Skeletal muscle satellite cell (primary cell): Measurements from ENCODE around the gene PPIP5K2.
"Not testable (repeated sequence)": the region's sequence is repeated elsewhere in the genome, so short reads cannot be mapped to it uniquely, and the experiment has no call there.

Source experiments
- H3K27me3 ChIP-seq: 2 replicates; pipeline ENCODE4 v1.7.0; 2013; ENCODE audit warnings: low read length; ENCODE audit not compliant: control insufficient read depth, insufficient read depth
- H3K36me3 ChIP-seq: 2 replicates; pipeline ENCODE4 v1.7.0; 2013; ENCODE audit warnings: mild to moderate bottlenecking, control low read depth, low read length; ENCODE audit not compliant: insufficient read depth
- H3K4me1 ChIP-seq: 2 replicates; pipeline ENCODE4 v1.7.0; 2013; ENCODE audit warnings: low read length; ENCODE audit not compliant: control insufficient read depth, insufficient read depth
- H3K4me2 ChIP-seq: 2 replicates; pipeline ENCODE4 v1.7.0; 2013; ENCODE audit warnings: mild to moderate bottlenecking, low read length
- H3K4me3 ChIP-seq: 2 replicates; pipeline ENCODE4 v1.7.0; 2013; ENCODE audit warnings: low read length
- H3K9ac ChIP-seq: 2 replicates; pipeline ENCODE4 v1.7.0; 2013; ENCODE audit warnings: mild to moderate bottlenecking, low read depth, low read length, moderate library complexity
- H3K9me3 ChIP-seq: replicated peaks from 2 replicates; pipeline ENCODE4 v1.7.0; 2013; ENCODE audit warnings: mild to moderate bottlenecking, control low read depth, low read length

Gene PPIP5K2

GRCh38 chr5:103151156-103151555 lies 31.1 kb downstream of the PPIP5K2 start:
- Histone ChIP-seq H3K4me1 (no peaks in the 10 kb centered on the region), H3K4me3 (no peak overlapping the region), H3K4me2 (no peak overlapping the region), H3K9me3 (no peaks in the 10 kb centered on the region), H3K9ac (no peak overlapping the region), H3K36me3 (peaks cover 29% of the 10 kb centered on the region), H3K27me3 (no peaks in the 10 kb centered on the region)

- Histone ChIP-seq H3K4me1 (no peaks in the 10 kb centered on the region), H3K27me3 (no peaks in the 10 kb centered on the region), H3K4me3 (no peak overlapping the region), H3K36me3 (peaks cover 15% of the 10 kb centered on the region), H3K9ac (no peak overlapping the region), H3K9me3 (no peaks in the 10 kb centered on the region), H3K4me2 (no peak overlapping the region)
Observed at GRCh38 chr5:103166706-103167105, 46.6 kb downstream of the PPIP5K2 start.

GRCh38 chr5:103174147-103174546 lies 54.0 kb downstream of the PPIP5K2 start:
- Histone ChIP-seq H3K4me2 (no peak overlapping the region), H3K27me3 (no peaks in the 10 kb centered on the region), H3K4me1 (no peaks in the 10 kb centered on the region), H3K9ac (no peak overlapping the region), H3K36me3 (peaks cover 26% of the 10 kb centered on the region), H3K9me3 (no peaks in the 10 kb centered on the region), H3K4me3 (no peak overlapping the region)

GRCh38 chr5:103177543-103177942 lies 57.4 kb downstream of the PPIP5K2 start:
- H3K4me2 ChIP-seq = no peak overlapping the region
- H3K27me3 ChIP-seq = no peaks in the 10 kb centered on the region
- no peaks in the 10 kb centered on the region for H3K9me3 ChIP-seq
- no peak overlapping the region for H3K4me3 ChIP-seq
- no peaks in the 10 kb centered on the region for H3K4me1 ChIP-seq
- H3K36me3 ChIP-seq = peaks cover 38% of the 10 kb centered on the region
- no peak overlapping the region for H3K9ac ChIP-seq

GRCh38 chr5:103178167-103178566 lies 58.1 kb downstream of the PPIP5K2 start:
- no peak overlapping the region for H3K4me3 ChIP-seq
- H3K36me3 ChIP-seq = peaks cover 33% of the 10 kb centered on the region
- H3K9me3 ChIP-seq = no peaks in the 10 kb centered on the region
- no peak overlapping the region for H3K9ac ChIP-seq
- H3K4me1 ChIP-seq = no peaks in the 10 kb centered on the region
- H3K4me2 ChIP-seq = no peak overlapping the region
- no peaks in the 10 kb centered on the region for H3K27me3 ChIP-seq

GRCh38 chr5:103186152-103186551 lies 66.1 kb downstream of the PPIP5K2 start:
- H3K4me3 ChIP-seq = no peak overlapping the region
- H3K4me1 ChIP-seq = no peaks in the 10 kb centered on the region
- H3K27me3 ChIP-seq = no peaks in the 10 kb centered on the region
- H3K36me3 ChIP-seq = peaks cover 29% of the 10 kb centered on the region
- no peak overlapping the region for H3K9ac ChIP-seq
- H3K4me2 ChIP-seq = no peak overlapping the region
- no peaks in the 10 kb centered on the region for H3K9me3 ChIP-seq

- Histone ChIP-seq H3K9me3 (no peaks in the 10 kb centered on the region), H3K4me2 (no peak overlapping the region), H3K36me3 (peaks cover 33% of the 10 kb centered on the region), H3K27me3 (no peaks in the 10 kb centered on the region), H3K9ac (no peak overlapping the region), H3K4me1 (no peaks in the 10 kb centered on the region), H3K4me3 (no peak overlapping the region)
Observed at GRCh38 chr5:103188436-103188835, 68.3 kb downstream of the PPIP5K2 start.

GRCh38 chr5:103203226-103203625 lies 83.1 kb downstream of the PPIP5K2 start:
- Histone ChIP-seq H3K4me3 (no peak overlapping the region), H3K36me3 (peaks cover 12% of the 10 kb centered on the region), H3K27me3 (no peaks in the 10 kb centered on the region), H3K9me3 (no peaks in the 10 kb centered on the region), H3K4me1 (peaks cover 8% of the 10 kb centered on the region), H3K9ac (no peak overlapping the region), H3K4me2 (no peak overlapping the region)

- H3K9ac ChIP-seq, H3K4me1 ChIP-seq, H3K9me3 ChIP-seq, H3K4me3 ChIP-seq, H3K27me3 ChIP-seq, H3K4me2 ChIP-seq: not testable (repeated sequence)
- H3K36me3 ChIP-seq = peaks cover 12% of the 10 kb centered on the region
Observed at GRCh38 chr5:103204990-103205389, 84.9 kb downstream of the PPIP5K2 start.

GRCh38 chr5:103205991-103206700 lies 86.0 kb downstream of the PPIP5K2 start:
- no peak overlapping the region for H3K4me2 ChIP-seq
- H3K9me3 ChIP-seq = no peaks in the 10 kb centered on the region
- no peak overlapping the region for H3K4me3 ChIP-seq
- H3K9ac ChIP-seq = no peak overlapping the region
- peaks cover 8% of the 10 kb centered on the region for H3K4me1 ChIP-seq
- H3K36me3 ChIP-seq = peaks cover 12% of the 10 kb centered on the region
- no peaks in the 10 kb centered on the region for H3K27me3 ChIP-seq

- H3K4me1 ChIP-seq = peaks cover 10% of the 10 kb centered on the region
- H3K36me3 ChIP-seq = peaks cover 6% of the 10 kb centered on the region
- H3K4me2 ChIP-seq = no peak overlapping the region
- no peak overlapping the region for H3K9ac ChIP-seq
- no peaks in the 10 kb centered on the region for H3K9me3 ChIP-seq
- H3K27me3 ChIP-seq = no peaks in the 10 kb centered on the region
- H3K4me3 ChIP-seq = no peak overlapping the region
Observed at GRCh38 chr5:103207011-103207410, 86.9 kb downstream of the PPIP5K2 start.

GRCh38 chr5:103207653-103208052 lies 87.6 kb downstream of the PPIP5K2 start:
- peaks cover 6% of the 10 kb centered on the region for H3K36me3 ChIP-seq
- H3K9ac ChIP-seq = no peak overlapping the region
- H3K4me2 ChIP-seq = no peak overlapping the region
- no peaks in the 10 kb centered on the region for H3K9me3 ChIP-seq
- H3K4me1 ChIP-seq = peaks cover 11% of the 10 kb centered on the region
- no peak overlapping the region for H3K4me3 ChIP-seq
- no peaks in the 10 kb centered on the region for H3K27me3 ChIP-seq
